A673 (cell line): ENCODE measurements around the gene TRIM66. TPM values are rescaled to one million over a fixed set of nuclear protein-coding genes. Genes with fewer than 3 reads are reported as not detected.

ENCODE experiments used
- BruUV-seq: library from RNA; stranded (reverse); fragments of 400-500 nt; replicated peaks from 2 replicates; lab custom pipeline; 2021; lab: Mats Ljungman, UMichigan
- CTCF ChIA-PET: fragments of 300-600 bp; sonication (Branson Sonifier 250); formaldehyde crosslinking; loops from one replicate; lab custom pipeline; 2022; ENCODE audit warnings: antibody characterized with exemption; lab: Charles Lee
- POLR2A ChIA-PET: fragments of 300-600 bp; sonication (Branson Sonifier 250); formaldehyde crosslinking; loops from one replicate; lab custom pipeline; 2022; ENCODE audit warnings: antibody characterized with exemption; ENCODE audit not compliant: low non-redundant PET; lab: Charles Lee
- DNase-seq: peaks from one replicate; pipeline ENCODE4 v3.0.0-alpha.2; 2015; ENCODE audit warnings: low spot score
- H3K27ac ChIP-seq: fragments of 200-600 bp; sonication (generic); 2 replicates; pipeline ENCODE4 v1.5.1; 2016; ENCODE audit warnings: mixed run types, low read depth, mild to moderate bottlenecking, mixed read lengths, antibody characterized with exemption, low read length; ENCODE audit not compliant: poor library complexity, severe bottlenecking
- H3K27me3 ChIP-seq: fragments of 200-600 bp; sonication (generic); replicated peaks from 2 replicates; pipeline ENCODE4 v1.6.1; 2017; ENCODE audit warnings: mixed run types, low read depth, mild to moderate bottlenecking, mixed read lengths, antibody characterized with exemption, low read length; ENCODE audit not compliant: insufficient read depth, poor library complexity
- H3K36me3 ChIP-seq: fragments of 200-600 bp; sonication (generic); 2 replicates; pipeline ENCODE4 v1.6.1; 2016; ENCODE audit warnings: mixed run types, mild to moderate bottlenecking, mixed read lengths, antibody characterized with exemption, low read length; ENCODE audit not compliant: insufficient read depth, poor library complexity, severe bottlenecking
- H3K4me1 ChIP-seq: fragments of 200-600 bp; sonication (generic); 2 replicates; pipeline ENCODE4 v1.6.1; 2017; ENCODE audit warnings: mixed run types, mild to moderate bottlenecking, mixed read lengths, antibody characterized with exemption, low read length; ENCODE audit not compliant: insufficient read depth, poor library complexity, severe bottlenecking
- H3K4me3 ChIP-seq: fragments of 200-600 bp; sonication (generic); 2 replicates; pipeline ENCODE4 v1.5.1; 2016; ENCODE audit warnings: low read depth, mixed run types, mild to moderate bottlenecking, mixed read lengths, low read length; ENCODE audit not compliant: poor library complexity, severe bottlenecking
- H3K9me3 ChIP-seq: fragments of 200-600 bp; sonication (generic); 2 replicates; pipeline ENCODE4 v1.6.1; 2016; ENCODE audit warnings: mixed run types, low read depth, mild to moderate bottlenecking, mixed read lengths, antibody characterized with exemption, low read length; ENCODE audit not compliant: poor library complexity, severe bottlenecking
- EZH2 ChIP-seq: fragments of 200-600 bp; sonication (generic); IDR thresholded peaks from 2 replicates; pipeline ENCODE4 v1.6.1; 2017; ENCODE audit warnings: borderline replicate concordance, low read depth, mild to moderate bottlenecking, mixed read lengths, antibody characterized with exemption, low read length; ENCODE audit not compliant: poor library complexity, severe bottlenecking
- intact Hi-C: fragments of 100-400 bp; cut with micrococcal nuclease; formaldehyde crosslinking; loops from one replicate; pipeline ENCODE4 v1.10.0; 2022; ENCODE audit not compliant: unreplicated experiment
- total RNA-seq: library from RNA; stranded (reverse); gene quantifications from 2 replicates; pipeline ENCODE4 v1.2.3, GENCODE V29; 2021
- TF ChIP-seq, protein P1 (sequence below): fragments of 300-800, 200-600 bp; sonication (generic); conservative IDR thresholded peaks from 2 replicates; pipeline ENCODE4 v1.5.1; 2017; ENCODE audit warnings: low read depth, mild to moderate bottlenecking, antibody characterized with exemption, low read length, moderate library complexity, mixed read lengths

Gene TRIM66
- total RNA-seq, 1 experiment from 2014 or later, result 9.7 TPM

DNA sequence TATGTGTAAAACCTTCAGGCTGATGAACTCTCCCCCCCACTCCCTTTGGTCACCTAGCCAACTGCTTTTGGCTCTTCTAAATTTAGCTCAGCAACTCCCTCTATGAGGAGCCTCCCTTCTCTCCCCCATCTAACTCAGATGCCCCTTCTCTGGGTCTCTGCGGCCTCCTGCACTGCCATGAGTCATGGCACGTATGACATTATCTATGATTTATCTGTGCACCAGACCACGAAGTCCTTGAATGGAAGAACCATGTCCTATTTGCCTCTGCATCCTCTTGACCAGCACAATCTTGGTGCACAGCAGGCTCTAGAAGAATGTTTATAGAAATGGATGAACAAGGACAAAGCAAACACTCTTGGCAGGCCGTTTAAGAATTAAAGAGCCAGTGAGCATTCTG lies 46.1 kb upstream of the TRIM66 start:
- TF ChIP-seq, protein P1, sequence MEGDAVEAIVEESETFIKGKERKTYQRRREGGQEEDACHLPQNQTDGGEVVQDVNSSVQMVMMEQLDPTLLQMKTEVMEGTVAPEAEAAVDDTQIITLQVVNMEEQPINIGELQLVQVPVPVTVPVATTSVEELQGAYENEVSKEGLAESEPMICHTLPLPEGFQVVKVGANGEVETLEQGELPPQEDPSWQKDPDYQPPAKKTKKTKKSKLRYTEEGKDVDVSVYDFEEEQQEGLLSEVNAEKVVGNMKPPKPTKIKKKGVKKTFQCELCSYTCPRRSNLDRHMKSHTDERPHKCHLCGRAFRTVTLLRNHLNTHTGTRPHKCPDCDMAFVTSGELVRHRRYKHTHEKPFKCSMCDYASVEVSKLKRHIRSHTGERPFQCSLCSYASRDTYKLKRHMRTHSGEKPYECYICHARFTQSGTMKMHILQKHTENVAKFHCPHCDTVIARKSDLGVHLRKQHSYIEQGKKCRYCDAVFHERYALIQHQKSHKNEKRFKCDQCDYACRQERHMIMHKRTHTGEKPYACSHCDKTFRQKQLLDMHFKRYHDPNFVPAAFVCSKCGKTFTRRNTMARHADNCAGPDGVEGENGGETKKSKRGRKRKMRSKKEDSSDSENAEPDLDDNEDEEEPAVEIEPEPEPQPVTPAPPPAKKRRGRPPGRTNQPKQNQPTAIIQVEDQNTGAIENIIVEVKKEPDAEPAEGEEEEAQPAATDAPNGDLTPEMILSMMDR, result no peak
- TF ChIP-seq EZH2, result no peak
- BruUV-seq, result no TSS peak
- H3K36me3 ChIP-seq, result no peaks in the 10 kb centered on the region
- H3K4me1 ChIP-seq, result no peaks in the 10 kb centered on the region
- no peak overlapping the region for H3K4me3 ChIP-seq
- DNase-seq, result no peak
- intact Hi-C loops, result no loop called here
- ChIA-PET CTCF (no interaction called here), POLR2A (no interaction called here)
- no peaks in the 10 kb centered on the region for H3K27me3 ChIP-seq
- H3K27ac ChIP-seq, result no peak overlapping the region
- no peaks in the 10 kb centered on the region for H3K9me3 ChIP-seq

DNA sequence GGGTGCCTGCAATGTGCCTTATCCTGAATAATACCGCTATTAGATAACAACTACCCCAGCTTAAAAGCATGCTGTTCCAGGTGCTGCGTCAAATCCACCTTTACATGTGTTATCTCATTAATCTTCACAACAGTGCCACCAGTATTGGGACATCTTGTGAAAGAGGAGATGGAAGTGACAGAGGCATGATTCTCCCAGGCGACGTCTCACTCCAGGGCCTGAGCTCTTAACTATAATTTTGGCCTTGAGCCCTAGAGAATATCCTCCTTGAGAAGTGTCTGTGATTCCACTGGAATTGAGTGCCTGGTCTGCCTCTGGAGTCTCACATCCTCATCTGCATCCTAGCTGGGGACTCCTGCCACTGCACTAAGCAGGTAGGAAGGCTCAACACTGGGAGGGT lies 43.9 kb upstream of the TRIM66 start:
- ChIA-PET POLR2A (no interaction called here), CTCF (no interaction called here)
- DNase-seq, result no peak
- Histone ChIP-seq H3K4me1 (no peaks in the 10 kb centered on the region), H3K9me3 (no peaks in the 10 kb centered on the region), H3K27me3 (no peaks in the 10 kb centered on the region), H3K4me3 (no peak overlapping the region), H3K36me3 (no peaks in the 10 kb centered on the region), H3K27ac (no peak overlapping the region)
- BruUV-seq, result no TSS peak
- TF ChIP-seq EZH2, result no peak
- TF ChIP-seq, protein P1, result no peak
- intact Hi-C loops, result no loop called here

DNA sequence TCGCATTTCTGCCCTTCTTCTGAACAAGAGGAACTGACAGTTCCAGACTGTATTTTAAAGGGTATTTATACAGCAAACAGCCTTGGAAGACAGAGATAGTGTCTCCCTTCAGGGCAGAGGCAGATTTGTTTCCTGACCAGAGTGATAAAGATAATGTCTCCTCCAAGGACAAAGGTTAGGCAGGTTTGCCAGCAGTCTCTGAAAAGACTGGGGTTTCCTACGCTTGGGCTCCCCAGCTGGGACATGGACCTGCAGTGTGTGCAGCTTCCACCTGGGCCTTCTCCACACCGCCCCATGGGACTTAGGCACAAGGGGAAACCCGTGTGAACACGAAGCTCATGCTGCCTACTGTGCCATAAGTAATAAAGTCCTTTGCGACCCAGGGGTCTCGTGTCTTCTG lies 42.2 kb upstream of the TRIM66 start:
- no peaks in the 10 kb centered on the region for H3K9me3 ChIP-seq
- H3K4me1 ChIP-seq, result peaks cover 3% of the 10 kb centered on the region
- intact Hi-C loops, result no loop called here
- H3K4me3 ChIP-seq, result no peak overlapping the region
- no peak for TF ChIP-seq EZH2
- TF ChIP-seq, protein P1, result no peak
- POLR2A ChIA-PET, result no interaction called here
- no TSS peak for BruUV-seq
- no peak overlapping the region for H3K27ac ChIP-seq
- H3K36me3 ChIP-seq, result no peaks in the 10 kb centered on the region
- no peak for DNase-seq
- CTCF ChIA-PET, result no interaction called here
- no peaks in the 10 kb centered on the region for H3K27me3 ChIP-seq
